Measurements from ENCODE around the gene CBX7. TPM values are rescaled to one million over a fixed set of nuclear protein-coding genes. Genes with fewer than 3 reads are reported as not detected.

Gene CBX7
- total and polyA plus RNA-seq, 9 of the 15 experiments (the other 6 are each of a cell fraction or from before 2014, with no cell fraction given) = 0.04 to 5.2 (median 2.8) TPM

- FAIRE-seq = no peak
- H3K9me1 ChIP-seq (ENCODE audit: control insufficient read depth, insufficient read depth, low read length) = no peaks in the 10 kb centered on the region
- 65% methylated on average over 8 of the region's 8 CpGs for WGBS (ENCODE audit: insufficient coverage, low coverage, missing lambda C conversion rate)
- in situ Hi-C loops (cut with MboI) (no loop called here), intact Hi-C loops (cut with micrococcal nuclease) (no loop called here)
- no peaks in the 10 kb centered on the region for H3K79me2 ChIP-seq (ENCODE audit: control insufficient read depth, insufficient read depth, low read length)
- H3K27ac ChIP-seq (ENCODE audit: extremely low read depth, low read depth, low read length) = no peak overlapping the region; the same call in 2 of the 3 replicates
- no peaks in the 10 kb centered on the region for H3K27me3 ChIP-seq (ENCODE audit: control insufficient read depth in 2 of 2, insufficient read depth in 2 of 2, low read length in 2 of 2)
- no TSS peak for BruUV-seq (replicated peaks)
- peaks cover 13 to 27% of the 10 kb centered on the region in 2 experiments for H3K4me1 ChIP-seq (replicated peaks in 1 of 2; ENCODE audit: control insufficient read depth in 2 of 2, insufficient read depth in 2 of 2, low read length in 2 of 2)
- no peak for DNase-seq (ENCODE audit: extremely low read depth in 1 of 4, low spot score in 3 of 4)
- no peak overlapping the region for H3K4me3 ChIP-seq
- no peaks in the 10 kb centered on the region for H4K20me1 ChIP-seq (replicated peaks; ENCODE audit: control insufficient read depth, insufficient read depth, low read length)
- POLR2A ChIA-PET = no interaction called here
- no peak for ATAC-seq
- CTCF ChIA-PET (ENCODE audit: low intra/inter-chr PET ratio) = no interaction called here
- H3K36me3 ChIP-seq (ENCODE audit: control insufficient read depth, insufficient read depth, low read length) = no peaks in the 10 kb centered on the region
- no peak overlapping the region for H2AFZ ChIP-seq (ENCODE audit: low read depth, low read length)
- no peak overlapping the region; a peak in 1 of 4 replicates for H3K9ac ChIP-seq (ENCODE audit: insufficient read depth in 1 of 2, low read depth in 2 of 2, low read length in 2 of 2)
- H3K9me3 ChIP-seq (replicated peaks; ENCODE audit: control insufficient read depth, insufficient read depth, low read depth, low read length) = no peaks in the 10 kb centered on the region
- no peak overlapping the region for H3K4me2 ChIP-seq (ENCODE audit: insufficient read depth, low read length)
- TF ChIP-seq ERF (CRISPR knock-in tag; IDR thresholded peaks at IDR 0.05) = no peak
- TF ChIP-seq, protein P1, sequence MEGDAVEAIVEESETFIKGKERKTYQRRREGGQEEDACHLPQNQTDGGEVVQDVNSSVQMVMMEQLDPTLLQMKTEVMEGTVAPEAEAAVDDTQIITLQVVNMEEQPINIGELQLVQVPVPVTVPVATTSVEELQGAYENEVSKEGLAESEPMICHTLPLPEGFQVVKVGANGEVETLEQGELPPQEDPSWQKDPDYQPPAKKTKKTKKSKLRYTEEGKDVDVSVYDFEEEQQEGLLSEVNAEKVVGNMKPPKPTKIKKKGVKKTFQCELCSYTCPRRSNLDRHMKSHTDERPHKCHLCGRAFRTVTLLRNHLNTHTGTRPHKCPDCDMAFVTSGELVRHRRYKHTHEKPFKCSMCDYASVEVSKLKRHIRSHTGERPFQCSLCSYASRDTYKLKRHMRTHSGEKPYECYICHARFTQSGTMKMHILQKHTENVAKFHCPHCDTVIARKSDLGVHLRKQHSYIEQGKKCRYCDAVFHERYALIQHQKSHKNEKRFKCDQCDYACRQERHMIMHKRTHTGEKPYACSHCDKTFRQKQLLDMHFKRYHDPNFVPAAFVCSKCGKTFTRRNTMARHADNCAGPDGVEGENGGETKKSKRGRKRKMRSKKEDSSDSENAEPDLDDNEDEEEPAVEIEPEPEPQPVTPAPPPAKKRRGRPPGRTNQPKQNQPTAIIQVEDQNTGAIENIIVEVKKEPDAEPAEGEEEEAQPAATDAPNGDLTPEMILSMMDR (IDR thresholded peaks at IDR 0.05 in 2 of 3, conservative IDR thresholded peaks at IDR 0.05 in 1 of 3; ENCODE audit: insufficient read depth in 2 of 3, low read depth in 1 of 3, low read length in 3 of 3) = no peak
- no peak for TF ChIP-seq BMI1 (IDR thresholded peaks at IDR 0.05; ENCODE audit: low read length)
- TF ChIP-seq ZNF431 (CRISPR knock-in tag; IDR thresholded peaks at IDR 0.05) = no peak
- no peak for TF ChIP-seq ZNF583 (CRISPR knock-in tag; IDR thresholded peaks at IDR 0.05)
- TF ChIP-seq ZNF778 (CRISPR knock-in tag; IDR thresholded peaks at IDR 0.05) = no peak
- no peak for TF ChIP-seq ZNF311 (CRISPR knock-in tag; IDR thresholded peaks at IDR 0.05)
- no peak for TF ChIP-seq ARHGAP35 (IDR thresholded peaks at IDR 0.05; ENCODE audit: partially characterized antibody)
- TF ChIP-seq, protein P2, sequence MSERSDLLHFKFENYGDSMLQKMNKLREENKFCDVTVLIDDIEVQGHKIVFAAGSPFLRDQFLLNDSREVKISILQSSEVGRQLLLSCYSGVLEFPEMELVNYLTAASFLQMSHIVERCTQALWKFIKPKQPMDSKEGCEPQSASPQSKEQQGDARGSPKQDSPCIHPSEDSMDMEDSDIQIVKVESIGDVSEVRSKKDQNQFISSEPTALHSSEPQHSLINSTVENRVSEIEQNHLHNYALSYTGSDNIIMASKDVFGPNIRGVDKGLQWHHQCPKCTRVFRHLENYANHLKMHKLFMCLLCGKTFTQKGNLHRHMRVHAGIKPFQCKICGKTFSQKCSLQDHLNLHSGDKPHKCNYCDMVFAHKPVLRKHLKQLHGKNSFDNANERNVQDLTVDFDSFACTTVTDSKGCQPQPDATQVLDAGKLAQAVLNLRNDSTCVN (CRISPR knock-in tag; IDR thresholded peaks at IDR 0.05) = no peak
- no peak for TF ChIP-seq RBM34 (IDR thresholded peaks at IDR 0.05; ENCODE audit: borderline replicate concordance, insufficient read depth, low read length)
- no peak for TF ChIP-seq ZNF146 (CRISPR knock-in tag; IDR thresholded peaks at IDR 0.05; ENCODE audit: unreplicated experiment)
- no peak for TF ChIP-seq FUS (optimal IDR thresholded peaks at IDR 0.05; ENCODE audit: low read depth, low read length)
- TF ChIP-seq ATF4 (CRISPR knock-in tag; IDR thresholded peaks at IDR 0.05) = no peak
- no peak for TF ChIP-seq ZNF551 (CRISPR knock-in tag; IDR thresholded peaks at IDR 0.05)
- no peak for TF ChIP-seq ZNF445 (CRISPR knock-in tag; IDR thresholded peaks at IDR 0.05; ENCODE audit: low read depth)
- TF ChIP-seq, protein P3, sequence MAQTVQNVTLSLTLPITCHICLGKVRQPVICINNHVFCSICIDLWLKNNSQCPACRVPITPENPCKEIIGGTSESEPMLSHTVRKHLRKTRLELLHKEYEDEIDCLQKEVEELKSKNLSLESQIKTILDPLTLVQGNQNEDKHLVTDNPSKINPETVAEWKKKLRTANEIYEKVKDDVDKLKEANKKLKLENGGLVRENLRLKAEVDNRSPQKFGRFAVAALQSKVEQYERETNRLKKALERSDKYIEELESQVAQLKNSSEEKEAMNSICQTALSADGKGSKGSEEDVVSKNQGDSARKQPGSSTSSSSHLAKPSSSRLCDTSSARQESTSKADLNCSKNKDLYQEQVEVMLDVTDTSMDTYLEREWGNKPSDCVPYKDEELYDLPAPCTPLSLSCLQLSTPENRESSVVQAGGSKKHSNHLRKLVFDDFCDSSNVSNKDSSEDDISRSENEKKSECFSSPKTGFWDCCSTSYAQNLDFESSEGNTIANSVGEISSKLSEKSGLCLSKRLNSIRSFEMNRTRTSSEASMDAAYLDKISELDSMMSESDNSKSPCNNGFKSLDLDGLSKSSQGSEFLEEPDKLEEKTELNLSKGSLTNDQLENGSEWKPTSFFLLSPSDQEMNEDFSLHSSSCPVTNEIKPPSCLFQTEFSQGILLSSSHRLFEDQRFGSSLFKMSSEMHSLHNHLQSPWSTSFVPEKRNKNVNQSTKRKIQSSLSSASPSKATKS (CRISPR knock-in tag; IDR thresholded peaks at IDR 0.05) = no peak
Measured at GRCh38 chr22:39130152-39130704, 22.3 kb downstream of the CBX7 start.

Data from K562 (cell line).